DMS 273 (cell line): ENCODE results near the gene SLC9A3.
A peak's percentile ranks its signal among the peaks of the same experiment; 100 is the strongest.

ENCODE experiments used
- DNase-seq: peaks from one replicate; lab custom pipeline; 2025; ENCODE audit not compliant: unreplicated experiment; lab: John Stamatoyannopoulos, UW

The SLC9A3 gene

GRCh38 chr5:539469-540070 is 15.3 kb upstream of the SLC9A3 start:
- no peak for DNase-seq

DNA sequence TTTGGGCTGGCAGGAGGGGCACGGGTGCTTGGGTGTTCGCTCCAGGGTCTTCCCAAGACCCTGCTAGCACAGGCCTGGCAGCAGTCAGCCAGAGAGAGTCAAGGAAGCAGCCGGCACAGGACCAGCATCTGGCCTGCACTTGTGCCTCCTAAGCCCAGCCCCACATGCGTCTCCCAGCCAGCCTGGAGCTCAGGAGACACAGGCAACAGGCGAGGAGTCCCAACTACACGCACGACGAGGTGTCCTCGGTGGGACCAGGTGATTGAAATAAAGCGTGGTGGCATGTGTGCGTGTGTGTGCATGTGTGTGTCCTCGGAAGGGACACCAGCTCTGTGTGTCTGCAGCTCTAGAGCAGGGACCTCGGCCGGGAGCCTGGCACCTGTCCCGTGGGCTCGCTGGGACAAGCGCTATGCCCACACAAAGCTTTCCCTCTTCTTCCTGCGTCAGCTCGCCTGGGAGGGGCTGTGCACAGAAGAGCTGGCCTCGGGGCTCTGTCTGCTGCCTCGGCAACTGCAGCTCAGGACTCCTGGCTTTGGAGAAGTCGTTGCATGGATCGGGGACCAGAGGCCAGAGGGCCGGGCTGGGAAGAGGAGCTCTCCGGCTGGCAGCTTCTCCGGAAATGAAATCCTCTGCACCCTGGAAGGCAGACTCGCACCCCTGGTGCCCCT is 14.7 kb upstream of the SLC9A3 start:
- DNase-seq: peak; percentile 54

- no peak for DNase-seq
These were observed 14.1 kb upstream of the SLC9A3 start for GRCh38 chr5:538271-538771.

GRCh38 chr5:537621-538071 is 13.4 kb upstream of the SLC9A3 start:
- no peak for DNase-seq

GRCh38 chr5:537098-537497 is 12.8 kb upstream of the SLC9A3 start:
- DNase-seq: no peak

- DNase-seq: no peak
These were observed 11.8 kb upstream of the SLC9A3 start for GRCh38 chr5:535846-536698.

DNA sequence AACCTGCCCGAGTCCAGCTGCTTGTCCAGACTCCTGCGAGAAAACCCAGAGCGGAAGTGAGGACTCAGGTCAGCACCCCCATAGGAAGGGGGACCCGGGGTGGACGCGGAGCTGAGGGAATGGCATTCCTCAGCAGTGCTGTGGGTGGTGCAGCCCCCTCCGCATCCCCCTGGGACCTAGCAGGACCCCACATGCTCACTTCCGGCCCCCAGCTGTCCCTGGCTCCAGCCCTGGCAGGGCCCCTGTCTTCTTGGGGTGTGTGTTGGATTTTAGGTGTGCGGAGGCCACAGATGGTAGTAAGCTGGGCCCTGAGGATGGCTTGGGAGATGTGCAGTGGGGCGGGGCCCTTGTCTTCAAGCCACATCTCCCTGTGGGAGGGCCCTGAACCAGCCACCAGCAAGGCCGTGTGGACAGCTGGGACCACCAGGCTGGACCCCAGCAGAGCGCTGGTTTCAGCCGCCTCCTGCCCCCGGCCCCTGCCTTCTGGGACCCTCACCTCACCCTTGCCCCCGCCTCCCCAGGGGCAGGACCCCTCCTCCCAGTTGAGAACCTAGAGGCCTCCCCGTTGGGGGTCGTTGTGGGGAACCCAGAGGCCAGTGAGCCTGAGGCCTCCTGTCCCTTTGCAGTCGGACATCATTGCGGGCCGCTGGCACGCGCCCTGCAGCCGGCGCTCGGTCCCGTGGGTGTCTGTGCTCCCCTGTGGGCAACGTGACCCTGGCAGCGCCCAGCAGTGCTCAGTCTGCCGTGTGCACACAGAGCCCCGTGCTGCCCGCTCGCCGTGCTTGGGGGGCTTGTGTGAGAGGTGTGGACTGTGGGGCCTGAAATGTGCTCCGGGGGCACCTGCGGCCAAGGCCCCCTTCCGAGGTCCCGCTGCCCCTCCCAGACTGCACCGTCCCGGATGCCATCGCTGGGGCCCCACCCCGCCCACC is 10.8 kb upstream of the SLC9A3 start:
- no peak for DNase-seq

- DNase-seq: no peak
These were observed 9.9 kb upstream of the SLC9A3 start for GRCh38 chr5:533955-534742.

GRCh38 chr5:533243-533954 is 9.2 kb upstream of the SLC9A3 start:
- no peak for DNase-seq

DNA sequence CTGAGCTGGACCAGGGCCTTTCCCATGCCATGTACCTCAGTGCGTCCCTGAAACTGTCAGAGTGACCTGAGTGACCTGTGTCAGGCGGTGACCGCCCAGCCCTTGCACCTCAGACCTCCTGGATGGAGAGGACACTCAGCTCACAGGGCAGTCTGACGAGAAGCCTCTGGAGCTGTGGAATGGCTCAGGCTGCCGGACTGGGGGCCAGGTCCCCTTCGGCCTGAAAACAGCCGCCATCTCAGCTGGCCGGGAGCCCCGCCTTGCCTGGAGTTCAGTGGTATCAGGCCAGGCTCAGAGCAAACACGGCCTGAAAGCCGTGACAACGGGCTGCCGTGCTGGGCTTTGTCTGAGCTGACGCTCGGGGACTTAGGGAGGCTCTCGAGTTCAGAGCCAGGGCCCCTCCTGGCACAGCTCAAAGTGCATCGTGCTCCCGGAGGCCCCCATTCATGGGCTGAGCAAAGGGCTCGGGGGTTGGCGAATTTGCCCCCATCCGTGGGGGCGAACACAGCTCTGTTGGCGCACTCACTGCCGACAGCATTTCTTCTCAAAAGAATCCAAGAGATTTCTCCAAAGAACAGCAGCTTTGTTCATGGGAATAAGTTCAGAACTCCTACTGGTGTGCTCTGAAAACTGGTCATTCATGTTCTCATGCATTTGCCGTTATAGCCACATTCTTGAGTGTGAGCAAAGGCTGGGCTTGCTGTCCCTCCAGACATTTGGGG is 8.4 kb upstream of the SLC9A3 start:
- no peak for DNase-seq

GRCh38 chr5:531749-532315 is 7.6 kb upstream of the SLC9A3 start:
- no peak for DNase-seq

GRCh38 chr5:531101-531748 is 7.0 kb upstream of the SLC9A3 start:
- no peak for DNase-seq

DNA sequence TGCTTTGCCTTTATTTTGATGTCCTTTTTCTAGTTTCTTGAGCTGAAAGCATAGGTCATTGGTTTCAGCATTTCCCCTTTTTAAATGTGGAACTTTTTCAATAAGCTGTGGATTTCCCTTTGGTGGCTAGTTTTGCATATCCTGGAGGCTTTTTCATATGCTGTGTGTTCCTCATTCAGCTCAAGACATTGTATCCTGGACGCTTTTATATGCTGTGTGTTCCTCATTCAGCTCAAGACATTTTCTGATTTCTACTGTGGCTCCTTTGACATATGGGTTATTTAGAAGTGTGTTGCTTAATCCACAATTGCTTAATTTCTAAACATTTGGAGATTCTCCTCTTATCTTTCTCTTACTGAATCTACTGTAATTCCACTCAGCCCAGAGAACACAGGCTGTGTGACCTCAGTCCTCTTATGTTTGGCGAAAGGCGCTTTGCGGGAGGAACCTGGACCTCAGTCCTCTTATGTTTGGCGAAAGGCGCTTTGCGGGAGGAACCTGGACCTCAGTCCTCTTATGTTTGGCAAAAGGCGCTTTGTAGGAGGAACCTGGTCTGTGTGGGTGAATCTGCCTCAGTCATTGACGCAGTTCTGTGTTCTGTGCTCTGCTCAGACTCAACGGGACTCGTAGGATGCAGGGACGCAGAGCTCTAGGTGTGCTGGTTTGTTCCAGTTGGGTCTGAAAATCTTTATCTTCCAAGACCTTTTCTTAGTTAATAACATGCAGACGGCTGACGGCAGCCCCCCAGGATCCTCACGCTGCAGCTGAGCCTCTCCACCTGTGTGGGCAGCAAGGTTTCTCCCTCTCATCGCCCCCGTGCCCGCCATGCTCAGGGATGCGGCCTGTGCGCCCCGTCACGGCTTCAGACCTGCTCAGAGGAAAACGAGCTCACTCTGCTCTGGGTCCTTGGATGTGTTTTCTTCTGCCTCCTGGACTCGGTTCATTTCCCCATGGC is 6.0 kb upstream of the SLC9A3 start:
- DNase-seq: no peak

- no peak for DNase-seq
These were observed 4.6 kb upstream of the SLC9A3 start for GRCh38 chr5:528629-529511.
